Activated CD4-positive, alpha-beta memory T cell treated with anti-CD3 and anti-CD28 coated beads for 36 hours (primary cell): ENCODE results near the gene TREH. TPM values are rescaled to one million over a fixed set of nuclear protein-coding genes. Genes with fewer than 3 reads are reported as not detected.
"Not testable (repeated sequence)": the region's sequence is repeated elsewhere in the genome, so short reads cannot be mapped to it uniquely, and the experiment has no call there.

Experiments used
- CTCF ChIA-PET: fragments of 350-600 bp; sonication (Branson Sonifier 250); formaldehyde crosslinking; loops from one replicate; lab custom pipeline; 2021; ENCODE audit warnings: antibody characterized with exemption, inconsistent platforms; lab: Charles Lee
- POLR2A ChIA-PET: fragments of 350-600 bp; sonication (Branson Sonifier 250); formaldehyde crosslinking; loops from one replicate; lab custom pipeline; 2021; ENCODE audit warnings: antibody characterized with exemption; lab: Charles Lee
- DNase-seq: peaks from one replicate; pipeline ENCODE4 v3.0.0-alpha.2; 2020
- H3K27ac Mint-ChIP-seq: one replicate; pipeline ENCODE4 v1.8.0; 2021; ENCODE audit warnings: mixed read lengths
- H3K27me3 Mint-ChIP-seq: one replicate; pipeline ENCODE4 v1.8.0; 2021; ENCODE audit warnings: mixed read lengths
- H3K36me3 Mint-ChIP-seq: one replicate; pipeline ENCODE4 v1.8.0; 2021; ENCODE audit warnings: mixed read lengths
- H3K4me1 Mint-ChIP-seq: one replicate; pipeline ENCODE4 v1.8.0; 2021; ENCODE audit warnings: low read depth, mixed read lengths
- H3K4me3 Mint-ChIP-seq: one replicate; pipeline ENCODE4 v1.8.0; 2021; ENCODE audit warnings: mild to moderate bottlenecking, mixed read lengths
- H3K9me3 Mint-ChIP-seq: one replicate; pipeline ENCODE4 v1.8.0; 2021; ENCODE audit warnings: mixed read lengths
- intact Hi-C: fragments of 100-400 bp; cut with micrococcal nuclease; formaldehyde crosslinking; loops from one replicate; pipeline ENCODE4 v1.15.1; 2023
- total RNA-seq, 2 experiments: library from RNA; stranded (reverse); gene quantifications; one replicate each; pipeline ENCODE4 v1.2.3, GENCODE V29; 2021

Gene TREH
- total RNA-seq, 2 experiments from 2014 or later, result not detected

DNA sequence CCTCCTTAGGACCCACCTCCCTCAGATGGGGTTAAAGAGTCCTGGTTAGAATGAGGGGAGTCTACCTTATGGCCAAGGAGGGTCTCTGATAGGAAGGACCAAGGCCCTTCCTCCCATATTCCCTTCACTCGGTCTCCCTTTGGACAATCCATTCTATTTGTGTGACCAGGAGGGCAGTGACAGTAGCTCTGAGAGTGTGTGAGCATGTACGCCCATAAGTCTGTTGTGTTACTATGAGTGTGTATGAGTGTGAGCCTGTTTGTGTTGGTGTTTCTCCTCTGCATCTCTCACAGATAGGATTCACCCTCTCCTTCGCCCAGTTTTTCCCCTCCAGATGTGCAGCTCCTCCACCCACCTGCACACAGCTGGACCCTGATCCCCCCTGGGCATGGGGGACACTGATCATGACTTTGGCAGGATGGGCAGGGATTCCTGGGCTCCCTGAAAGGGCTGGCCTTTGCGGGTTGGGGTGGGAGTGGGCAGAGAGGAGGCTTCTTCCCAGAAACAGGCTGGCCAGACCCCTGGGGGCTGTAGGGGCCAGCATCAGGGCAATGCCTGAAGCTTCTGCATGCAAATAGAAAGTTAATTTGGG lies 57.6 kb downstream of the TREH start:
- ChIA-PET CTCF (interaction anchor here (0.9 to 1.3 kb wide), 2 partner anchors 10 to 27 kb away, joined by 3 read pairs; no protein-coding TSS in a partner anchor), POLR2A (no interaction called here)
- intact Hi-C loops, result no loop called here
- no peak for DNase-seq
- Mint-ChIP-seq H3K4me1 (peaks cover 8% of the 10 kb centered on the region), H3K36me3 (no peaks in the 10 kb centered on the region), H3K27ac (no peak overlapping the region), H3K27me3 (peaks cover 16% of the 10 kb centered on the region), H3K4me3 (peak overlapping the region; percentile 6), H3K9me3 (no peaks in the 10 kb centered on the region)

DNA sequence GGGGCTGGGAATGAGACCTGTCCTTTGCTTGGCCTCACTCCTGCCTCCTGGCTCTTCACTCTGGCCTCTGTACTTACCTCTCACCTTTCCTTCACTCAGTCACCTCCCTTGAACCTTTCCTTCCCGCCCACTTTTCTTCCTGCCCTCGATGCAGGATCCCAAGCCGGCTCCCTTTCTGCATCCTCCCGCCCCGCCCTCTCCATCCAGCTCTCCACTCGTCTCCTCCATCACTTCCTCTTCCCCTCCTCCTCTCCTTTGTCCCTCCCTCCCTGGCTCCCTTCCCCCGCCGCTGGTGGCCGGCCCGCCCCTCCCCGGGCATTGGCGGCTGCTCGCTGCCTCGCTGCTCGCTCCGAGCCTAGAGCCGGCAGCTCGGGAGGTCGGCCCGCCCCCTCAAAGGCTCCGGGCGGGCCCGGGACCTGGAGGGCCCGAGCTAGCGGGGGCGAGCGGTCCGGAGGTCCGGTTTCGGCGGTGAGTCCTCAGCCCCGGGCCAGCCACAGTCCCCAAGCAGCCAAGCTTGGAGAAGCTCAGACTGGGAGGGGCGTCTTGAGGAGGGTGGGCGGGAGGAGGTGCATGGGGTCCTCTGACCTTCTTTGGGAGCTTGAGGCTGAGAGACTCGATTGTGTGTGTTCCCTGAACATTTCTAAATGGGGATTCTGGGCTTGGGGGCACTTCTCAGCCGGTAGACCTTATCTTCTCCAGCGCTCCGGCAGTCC lies 58.2 kb downstream of the TREH start:
- intact Hi-C loops, result no loop called here
- peaks cover 8% of the 10 kb centered on the region for H3K4me1 Mint-ChIP-seq
- peak; percentile 46 for DNase-seq
- peaks cover 16% of the 10 kb centered on the region for H3K27me3 Mint-ChIP-seq
- POLR2A ChIA-PET, result no interaction called here
- no peaks in the 10 kb centered on the region for H3K9me3 Mint-ChIP-seq
- CTCF ChIA-PET, result interaction anchor here (0.9 to 1.3 kb wide), 3 partner anchors 10 to 38 kb away, joined by 3 read pairs; no protein-coding TSS in a partner anchor
- H3K4me3 Mint-ChIP-seq, result peak overlapping the region; percentile 40
- H3K36me3 Mint-ChIP-seq, result no peaks in the 10 kb centered on the region
- no peak overlapping the region for H3K27ac Mint-ChIP-seq

DNA sequence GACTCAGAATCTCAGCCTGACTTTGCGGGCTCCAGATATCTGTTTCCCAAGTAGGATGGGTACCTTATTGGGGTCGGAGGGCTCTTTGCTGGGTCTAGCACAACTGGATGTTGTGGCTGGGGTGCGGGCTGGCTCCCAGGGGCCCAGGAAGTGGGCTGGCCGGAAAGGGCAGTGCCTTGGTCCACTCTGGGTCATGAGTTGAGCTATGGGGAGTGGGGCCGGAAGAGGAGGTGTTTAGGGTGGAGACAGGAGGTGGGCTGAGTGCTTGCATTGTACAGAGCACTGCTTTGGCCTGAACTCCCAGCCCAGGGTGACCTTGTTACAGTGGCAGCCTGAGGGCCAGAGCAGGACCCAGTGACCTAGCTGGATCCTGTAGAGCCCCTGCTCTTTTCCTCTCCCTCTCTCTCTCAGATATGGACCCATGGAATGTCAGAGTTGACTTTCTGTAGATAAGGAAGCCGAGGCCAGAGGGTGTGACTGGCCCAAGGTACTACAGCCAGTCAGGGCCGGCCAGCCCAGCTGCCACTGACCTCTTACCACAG lies 58.9 kb downstream of the TREH start:
- H3K27ac Mint-ChIP-seq, result no peak overlapping the region
- ChIA-PET POLR2A (no interaction called here), CTCF (interaction anchor here (0.9 to 1.2 kb wide), 2 partner anchors 9 to 39 kb away, joined by 3 read pairs; no protein-coding TSS in a partner anchor)
- DNase-seq, result no peak
- peaks cover 16% of the 10 kb centered on the region for H3K27me3 Mint-ChIP-seq
- no peaks in the 10 kb centered on the region for H3K9me3 Mint-ChIP-seq
- intact Hi-C loops, result no loop called here
- peaks cover 8% of the 10 kb centered on the region for H3K4me1 Mint-ChIP-seq
- H3K4me3 Mint-ChIP-seq, result peak overlapping the region; percentile 40
- no peaks in the 10 kb centered on the region for H3K36me3 Mint-ChIP-seq

DNA sequence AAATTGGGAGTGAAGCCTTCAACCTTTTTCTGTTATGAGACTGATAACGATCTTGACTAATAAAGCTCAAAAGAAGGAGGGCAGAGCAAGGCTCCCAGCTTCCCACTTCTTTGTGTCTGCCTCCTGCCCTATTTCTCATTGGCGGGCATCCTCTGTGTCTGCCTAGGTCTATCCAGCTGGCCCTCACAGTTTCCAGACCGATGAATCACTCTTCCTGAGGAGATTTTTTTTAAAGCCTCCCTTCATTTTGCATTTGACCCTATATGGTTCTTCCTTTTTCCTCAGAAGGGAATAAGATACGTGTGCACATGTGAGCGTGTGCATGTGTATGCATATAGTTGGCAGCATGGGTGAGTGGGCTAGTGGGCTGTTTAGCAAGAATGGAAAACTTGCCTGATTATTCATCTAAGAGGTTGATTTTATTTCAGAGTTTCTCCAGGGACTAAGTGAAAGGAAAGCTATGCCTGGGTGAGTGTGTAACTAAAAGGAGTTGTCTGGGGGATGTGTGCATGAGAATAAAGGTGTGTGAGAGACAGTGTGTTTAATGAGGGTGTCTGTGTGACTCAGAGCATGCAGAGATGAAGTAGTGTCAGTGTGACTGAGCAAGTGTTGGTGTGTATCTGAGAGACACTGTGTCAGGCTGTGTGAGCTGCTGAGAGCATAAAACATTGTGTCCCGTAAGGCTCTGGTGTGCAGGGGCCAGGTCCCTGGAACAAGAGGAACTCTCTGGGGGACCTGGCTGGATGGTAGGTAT lies 59.8 kb downstream of the TREH start:
- Mint-ChIP-seq H3K36me3 (no peaks in the 10 kb centered on the region), H3K27me3 (peaks cover 16% of the 10 kb centered on the region), H3K9me3 (no peaks in the 10 kb centered on the region), H3K4me3 (no peak overlapping the region), H3K4me1 (peaks cover 8% of the 10 kb centered on the region), H3K27ac (no peak overlapping the region)
- DNase-seq, result no peak
- intact Hi-C loops, result no loop called here
- CTCF ChIA-PET, result no interaction called here
- POLR2A ChIA-PET, result no interaction called here

DNA sequence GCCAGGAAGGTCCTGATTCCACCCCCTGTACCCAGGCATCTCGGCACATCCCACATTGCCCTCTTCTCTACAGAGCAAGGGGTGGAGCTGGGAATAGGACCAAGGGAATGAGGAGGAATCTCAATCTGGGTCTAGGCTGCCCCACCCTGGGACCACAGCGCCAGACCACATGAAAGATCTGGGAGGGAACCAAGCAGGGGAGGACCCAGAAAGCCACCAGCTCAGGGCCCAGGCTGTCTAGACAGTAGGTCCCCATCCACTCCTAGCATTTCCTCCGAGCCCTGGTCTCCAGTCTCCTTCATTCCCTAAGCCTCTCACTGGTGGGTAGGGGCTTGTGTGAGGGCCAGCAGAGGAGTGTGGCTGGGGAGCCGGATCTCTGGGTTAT lies 60.5 kb downstream of the TREH start:
- DNase-seq, result no peak
- ChIA-PET POLR2A (no interaction called here), CTCF (interaction anchor here (1.4 kb wide), 1 partner anchor 40 kb away, joined by 3 read pairs; no protein-coding TSS in a partner anchor)
- Mint-ChIP-seq H3K27me3 (peaks cover 16% of the 10 kb centered on the region), H3K27ac (no peak overlapping the region), H3K4me3 (no peak overlapping the region), H3K4me1 (peaks cover 8% of the 10 kb centered on the region), H3K36me3 (no peaks in the 10 kb centered on the region), H3K9me3 (no peaks in the 10 kb centered on the region)
- intact Hi-C loops, result no loop called here

DNA sequence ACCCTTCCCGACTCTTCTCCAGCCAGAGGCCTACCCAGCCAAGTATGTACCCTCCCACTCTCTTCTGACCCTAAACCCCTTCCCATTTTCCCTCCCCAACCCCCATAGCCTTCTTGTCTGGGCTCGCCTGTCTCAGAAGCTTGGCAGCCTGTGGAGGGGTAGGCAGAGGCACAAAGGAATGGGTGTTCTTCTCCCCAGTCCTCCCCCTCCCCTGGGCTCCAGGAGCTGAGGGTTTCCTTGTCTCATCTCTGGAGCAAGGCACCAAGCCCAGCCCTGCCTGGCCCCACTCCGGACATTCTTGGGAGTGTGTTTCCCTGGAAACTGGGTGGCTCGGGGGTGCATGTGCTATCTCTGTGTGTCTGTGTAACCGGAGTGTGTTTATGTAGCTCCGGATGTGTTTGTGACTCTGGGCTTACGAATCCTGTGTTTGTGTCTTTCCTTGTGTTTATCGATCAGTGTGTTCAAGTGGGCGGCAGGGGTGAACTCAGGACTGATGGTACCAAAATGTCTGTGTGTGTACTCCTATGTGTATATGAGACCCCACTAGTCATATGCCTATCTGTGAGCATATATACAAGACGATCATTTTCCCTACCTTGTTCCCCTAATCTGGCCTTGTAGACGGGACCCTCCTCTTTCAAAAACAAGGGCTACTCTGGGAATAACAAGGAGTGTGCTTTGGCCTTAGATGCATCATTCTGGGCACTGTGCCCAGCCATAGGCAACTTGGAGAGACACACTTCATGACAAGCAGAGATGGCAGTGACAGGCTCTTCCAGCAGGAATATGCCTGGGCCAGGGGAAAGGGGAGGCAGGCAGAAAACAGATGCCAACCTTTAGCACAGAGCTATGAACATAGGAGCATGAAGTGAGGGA lies 61.1 kb downstream of the TREH start:
- H3K27ac Mint-ChIP-seq, result no peak overlapping the region
- POLR2A ChIA-PET, result no interaction called here
- no peak overlapping the region for H3K4me3 Mint-ChIP-seq
- H3K36me3 Mint-ChIP-seq, result no peaks in the 10 kb centered on the region
- peaks cover 8% of the 10 kb centered on the region for H3K4me1 Mint-ChIP-seq
- intact Hi-C loops, result no loop called here
- no peaks in the 10 kb centered on the region for H3K9me3 Mint-ChIP-seq
- H3K27me3 Mint-ChIP-seq, result peaks cover 16% of the 10 kb centered on the region
- no peak for DNase-seq
- CTCF ChIA-PET, result interaction anchor here (0.7 to 1.4 kb wide), 2 partner anchors 9 to 41 kb away, joined by 3 to 4 read pairs; no protein-coding TSS in a partner anchor

DNA sequence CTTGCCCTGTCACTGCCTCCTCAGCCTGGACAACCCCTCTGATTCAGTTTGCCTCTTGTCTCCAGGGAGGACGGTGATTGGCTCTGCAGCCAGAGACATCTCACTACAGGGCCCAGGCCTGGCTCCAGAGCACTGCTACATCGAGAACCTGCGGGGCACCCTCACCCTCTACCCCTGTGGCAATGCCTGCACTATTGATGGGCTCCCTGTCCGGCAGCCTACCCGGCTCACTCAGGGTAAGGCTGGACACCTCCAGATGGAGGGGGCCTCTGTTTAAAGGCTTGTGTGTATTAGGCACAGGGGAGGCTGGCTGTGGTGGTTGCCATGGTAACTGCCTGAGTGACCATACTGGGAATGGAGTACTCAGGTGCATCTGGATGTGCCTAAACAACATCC lies 63.5 kb downstream of the TREH start:
- H3K9me3 Mint-ChIP-seq, result no peaks in the 10 kb centered on the region
- H3K27me3 Mint-ChIP-seq, result peaks cover 9% of the 10 kb centered on the region
- no peak for DNase-seq
- H3K36me3 Mint-ChIP-seq, result no peaks in the 10 kb centered on the region
- POLR2A ChIA-PET, result no interaction called here
- CTCF ChIA-PET, result no interaction called here
- peaks cover 9% of the 10 kb centered on the region for H3K4me1 Mint-ChIP-seq
- no peak overlapping the region for H3K27ac Mint-ChIP-seq
- H3K4me3 Mint-ChIP-seq, result no peak overlapping the region
- intact Hi-C loops, result no loop called here

DNA sequence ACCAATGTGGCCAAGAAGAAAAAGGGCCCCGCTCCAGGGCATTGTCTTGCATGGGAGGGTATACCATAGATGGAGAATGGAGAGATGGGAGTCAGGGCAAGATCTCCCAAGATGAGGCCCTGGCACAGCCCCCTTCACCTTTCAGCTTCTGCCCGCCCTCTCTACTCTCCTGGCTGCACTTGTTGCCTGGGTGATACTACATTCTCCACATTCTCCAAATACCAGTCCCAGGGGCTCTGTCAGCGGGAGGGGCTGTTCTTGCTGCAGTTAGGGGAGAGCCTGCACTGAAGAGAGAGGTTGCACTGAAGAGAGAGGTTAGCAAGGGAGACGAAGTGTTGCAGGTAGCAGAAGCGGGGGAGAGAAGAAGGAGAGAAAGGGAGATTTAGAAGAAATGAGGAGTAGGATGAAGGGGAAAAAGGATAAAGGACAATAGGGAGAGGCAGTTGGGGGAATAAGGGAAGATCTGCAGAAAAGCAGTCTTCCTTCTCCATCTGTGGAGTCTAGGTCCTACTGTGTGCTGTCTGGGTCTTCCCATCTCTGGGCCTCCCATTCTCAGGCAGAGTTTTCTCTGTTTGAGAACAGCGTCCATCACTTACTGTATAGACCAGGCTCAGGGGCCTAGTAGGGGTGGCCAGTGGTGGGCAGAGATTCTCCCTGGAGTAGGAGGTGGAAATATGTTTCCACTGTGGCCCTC lies 64.0 kb downstream of the TREH start:
- intact Hi-C loops, result no loop called here
- no peaks in the 10 kb centered on the region for H3K36me3 Mint-ChIP-seq
- H3K4me3 Mint-ChIP-seq, result no peak overlapping the region
- H3K9me3 Mint-ChIP-seq, result no peaks in the 10 kb centered on the region
- no peak for DNase-seq
- peaks cover 4% of the 10 kb centered on the region for H3K27me3 Mint-ChIP-seq
- no peak overlapping the region for H3K27ac Mint-ChIP-seq
- peaks cover 6% of the 10 kb centered on the region for H3K4me1 Mint-ChIP-seq
- CTCF ChIA-PET, result no interaction called here
- POLR2A ChIA-PET, result no interaction called here

DNA sequence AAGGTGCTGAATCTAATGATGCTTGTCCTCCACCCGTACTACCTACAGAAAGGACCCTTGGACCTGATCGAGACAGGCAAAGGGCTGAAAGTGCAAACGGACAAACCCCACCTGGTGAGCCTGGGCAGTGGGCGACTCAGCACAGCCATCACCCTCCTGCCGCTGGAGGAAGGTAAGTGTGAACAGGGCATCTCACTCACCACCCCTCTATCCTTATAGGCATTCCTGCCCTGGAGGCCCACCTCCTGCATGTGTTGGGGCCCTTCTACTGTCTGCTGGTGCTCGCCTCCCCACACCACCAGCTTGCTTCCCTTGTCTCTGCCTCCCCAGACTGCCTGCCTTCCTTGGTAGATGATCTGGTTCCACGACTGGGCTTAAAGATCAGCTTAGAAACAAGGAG lies 64.9 kb downstream of the TREH start:
- intact Hi-C loops, result no loop called here
- Mint-ChIP-seq H3K4me1 (peaks cover 9% of the 10 kb centered on the region), H3K36me3 (no peaks in the 10 kb centered on the region), H3K9me3 (no peaks in the 10 kb centered on the region), H3K27me3 (peaks cover 4% of the 10 kb centered on the region), H3K4me3 (no peak overlapping the region), H3K27ac (no peak overlapping the region)
- ChIA-PET CTCF (interaction anchor here (11.7 kb wide), 1 partner anchor 20 kb away, joined by 137 read pairs; no protein-coding TSS in a partner anchor), POLR2A (no interaction called here)
- DNase-seq, result no peak

DNA sequence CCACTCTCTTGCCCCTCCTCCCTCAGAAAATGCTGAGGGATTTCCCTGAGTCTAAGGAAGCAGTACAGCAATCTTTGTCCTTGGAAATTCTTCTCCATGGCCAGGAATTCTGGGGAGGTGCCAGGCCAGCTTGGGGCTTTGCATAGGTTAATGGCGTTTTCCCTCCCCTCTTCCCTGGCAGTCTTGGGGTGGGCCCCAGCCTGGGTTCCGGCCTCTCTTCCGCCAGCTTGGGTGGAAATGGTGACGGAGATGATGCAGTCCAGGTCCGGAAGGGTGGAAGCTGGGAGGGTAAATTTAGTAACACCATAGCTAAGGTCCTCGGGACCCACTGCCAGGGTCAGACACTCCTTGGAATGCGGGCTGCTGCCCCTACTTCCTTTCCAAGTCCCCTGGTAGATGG lies 67.1 kb downstream of the TREH start:
- H3K27ac Mint-ChIP-seq, result no peak overlapping the region
- peaks cover 12% of the 10 kb centered on the region for H3K27me3 Mint-ChIP-seq
- DNase-seq, result no peak
- no peaks in the 10 kb centered on the region for H3K9me3 Mint-ChIP-seq
- intact Hi-C loops, result no loop called here
- H3K4me3 Mint-ChIP-seq, result no peak overlapping the region
- H3K4me1 Mint-ChIP-seq, result peaks cover 22% of the 10 kb centered on the region
- no peaks in the 10 kb centered on the region for H3K36me3 Mint-ChIP-seq
- ChIA-PET CTCF (interaction anchor here (0.8 to 11.7 kb wide), 8 partner anchors 13 to 805 kb away, joined by 3 to 137 read pairs (median 4); partner anchors contain the start of gene ARCN1), POLR2A (interaction anchor here (0.6 to 1.1 kb wide), 2 partner anchors 18 to 464 kb away, joined by 3 to 4 read pairs; no protein-coding TSS in a partner anchor)

DNA sequence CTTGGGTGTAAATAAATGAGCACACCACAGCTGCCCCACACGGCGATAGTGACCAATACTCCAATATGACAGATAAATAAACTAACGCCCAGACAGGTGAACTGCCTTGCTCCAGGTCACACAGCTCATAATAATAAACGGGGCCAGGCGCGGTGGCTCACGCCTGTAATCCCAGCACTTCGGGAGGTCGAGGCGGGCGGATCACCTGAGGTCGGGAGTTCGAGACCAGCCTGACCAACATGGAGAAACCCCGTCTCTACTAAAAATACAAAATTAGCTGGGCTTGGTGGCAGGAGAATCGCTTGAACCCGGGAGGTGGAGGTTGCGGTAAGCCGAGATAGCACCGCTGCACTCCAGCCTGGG lies 68.0 kb downstream of the TREH start:
- H3K27me3 Mint-ChIP-seq, result peaks cover 12% of the 10 kb centered on the region
- POLR2A ChIA-PET, DNase-seq, H3K9me3 Mint-ChIP-seq, H3K27ac Mint-ChIP-seq, H3K36me3 Mint-ChIP-seq: not testable (repeated sequence)
- H3K4me3 Mint-ChIP-seq, result peak overlapping the region; percentile 14
- intact Hi-C loops, result loop anchor here (1.0 kb wide), 1 partner anchor 16 kb away; no protein-coding TSS in a partner anchor
- H3K4me1 Mint-ChIP-seq, result peaks cover 22% of the 10 kb centered on the region
- CTCF ChIA-PET, result interaction anchor here (0.8 to 11.7 kb wide), 6 partner anchors 10 to 346 kb away, joined by 3 to 137 read pairs (median 4); partner anchors contain the start of gene ARCN1
